Stimulated activated effector memory CD8-positive, alpha-beta T cell treated with anti-CD3 and anti-CD28 coated beads, Interleukin-12 subunit alpha, Interleukin-12 subunit beta, amount 100 ng/mL, for 72 hours (primary cell): ENCODE results near the gene TSHR.

Experiments
- ATAC-seq: fragments of 150-1000 bp; cut with Tn5 transposase; 2 replicates; pipeline ENCODE4 v1.10.0; 2021
- DNase-seq, 2 donors: peaks; one replicate each; pipeline ENCODE4 v3.0.0; 2021 to 2022; ENCODE audit warnings: low spot score in 2 of 2
- H3K27ac Mint-ChIP-seq: one replicate; pipeline ENCODE4 v1.8.0; 2022; ENCODE audit warnings: mild to moderate bottlenecking, mixed read lengths
- H3K36me3 Mint-ChIP-seq: one replicate; pipeline ENCODE4 v1.8.0; 2022; ENCODE audit warnings: mild to moderate bottlenecking, mixed read lengths
- H3K4me1 Mint-ChIP-seq: one replicate; pipeline ENCODE4 v1.8.0; 2022; ENCODE audit warnings: mixed read lengths
- H3K4me3 Mint-ChIP-seq: one replicate; pipeline ENCODE4 v1.8.0; 2022; ENCODE audit warnings: mild to moderate bottlenecking, mixed read lengths
- H3K9me3 Mint-ChIP-seq: one replicate; pipeline ENCODE4 v1.8.0; 2022; ENCODE audit warnings: mixed read lengths

Gene TSHR

GRCh38 chr14:80965037-80965436 is 9.6 kb downstream of the TSHR start:
- DNase-seq (peak in 1 of 2 donors; percentile 20), ATAC-seq (no peak)
- H3K4me3 Mint-ChIP-seq = no peak overlapping the region
- H3K9me3 Mint-ChIP-seq = no peaks in the 10 kb centered on the region
- no peak overlapping the region for H3K27ac Mint-ChIP-seq
- H3K36me3 Mint-ChIP-seq = no peaks in the 10 kb centered on the region
- peaks cover 4% of the 10 kb centered on the region for H3K4me1 Mint-ChIP-seq

- H3K4me3 Mint-ChIP-seq = no peak overlapping the region
- H3K36me3 Mint-ChIP-seq = no peaks in the 10 kb centered on the region
- DNase-seq = no peak
- peak overlapping the region; percentile 12 for H3K27ac Mint-ChIP-seq
- peaks cover 28% of the 10 kb centered on the region for H3K4me1 Mint-ChIP-seq
- peak; percentile 82 for ATAC-seq
- H3K9me3 Mint-ChIP-seq = no peaks in the 10 kb centered on the region
These were observed 18.7 kb downstream of the TSHR start for GRCh38 chr14:80973931-80974641.

DNA sequence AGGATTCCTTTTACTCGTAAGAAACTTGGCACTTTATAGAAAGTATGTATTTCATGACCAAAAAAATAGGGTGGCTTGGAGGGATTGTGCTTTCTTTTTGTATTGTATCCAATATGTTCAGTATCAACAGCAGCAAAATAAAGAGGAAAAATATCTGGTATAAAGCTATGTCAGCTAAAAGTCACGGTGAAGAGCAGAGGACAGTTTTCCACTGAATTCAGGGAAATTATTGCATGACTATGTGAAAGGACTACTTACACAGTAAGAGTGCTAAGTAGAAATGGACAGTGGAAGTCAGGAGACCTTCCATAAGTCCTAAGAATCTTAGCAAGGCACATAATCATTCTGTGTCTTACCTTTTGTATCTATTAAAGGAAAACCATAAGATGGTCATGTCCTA is 19.3 kb downstream of the TSHR start:
- DNase-seq (no peak), ATAC-seq (no peak)
- Mint-ChIP-seq H3K9me3 (no peaks in the 10 kb centered on the region), H3K4me3 (no peak overlapping the region), H3K4me1 (peaks cover 28% of the 10 kb centered on the region), H3K36me3 (no peaks in the 10 kb centered on the region), H3K27ac (no peak overlapping the region)

GRCh38 chr14:80977221-80977620 is 21.8 kb downstream of the TSHR start:
- Mint-ChIP-seq H3K4me1 (peaks cover 28% of the 10 kb centered on the region), H3K4me3 (no peak overlapping the region), H3K9me3 (no peaks in the 10 kb centered on the region), H3K27ac (no peak overlapping the region), H3K36me3 (no peaks in the 10 kb centered on the region)
- ATAC-seq = no peak
- no peak for DNase-seq

GRCh38 chr14:80978403-80978802 is 23.0 kb downstream of the TSHR start:
- no peak overlapping the region for H3K4me3 Mint-ChIP-seq
- ATAC-seq = peak; percentile 71

GRCh38 chr14:80979951-80980350 is 24.5 kb downstream of the TSHR start:
- no peaks in the 10 kb centered on the region for H3K36me3 Mint-ChIP-seq
- no peak for DNase-seq

More at GRCh38 chr14:80978403-80978802, 23.0 kb downstream of the TSHR start:
- H3K27ac Mint-ChIP-seq = no peak overlapping the region
- no peaks in the 10 kb centered on the region for H3K36me3 Mint-ChIP-seq
- no peak for DNase-seq
- H3K9me3 Mint-ChIP-seq = no peaks in the 10 kb centered on the region
- H3K4me1 Mint-ChIP-seq = peaks cover 26% of the 10 kb centered on the region

DNA sequence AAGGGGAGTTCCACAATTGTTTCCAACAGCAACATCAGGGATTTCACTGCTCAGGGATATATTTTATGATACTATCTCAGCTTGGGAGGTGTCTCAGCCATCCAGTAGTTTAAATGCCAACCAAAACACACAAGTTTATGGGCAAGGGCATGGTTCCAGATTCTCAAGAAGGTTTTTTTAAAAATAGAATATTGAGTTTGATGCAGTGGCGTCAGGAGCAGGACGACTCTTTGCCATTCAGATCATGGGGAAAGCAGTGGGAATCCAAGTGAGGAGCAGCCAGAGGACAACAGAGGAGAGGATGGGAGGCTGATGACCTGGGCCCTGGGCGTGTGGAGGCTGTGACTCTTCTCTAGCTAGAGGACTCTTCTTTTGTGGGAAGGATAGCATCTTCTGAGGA is 25.7 kb downstream of the TSHR start:
- no peak overlapping the region for H3K27ac Mint-ChIP-seq
- no peak for ATAC-seq
- no peaks in the 10 kb centered on the region for H3K9me3 Mint-ChIP-seq
- no peak overlapping the region for H3K4me3 Mint-ChIP-seq
- DNase-seq = no peak
- H3K36me3 Mint-ChIP-seq = no peaks in the 10 kb centered on the region
- peaks cover 14% of the 10 kb centered on the region for H3K4me1 Mint-ChIP-seq

More at GRCh38 chr14:80979951-80980350, 24.5 kb downstream of the TSHR start:
- H3K4me1 Mint-ChIP-seq = peaks cover 14% of the 10 kb centered on the region
- ATAC-seq = no peak
- H3K27ac Mint-ChIP-seq = no peak overlapping the region
- no peak overlapping the region for H3K4me3 Mint-ChIP-seq
- no peaks in the 10 kb centered on the region for H3K9me3 Mint-ChIP-seq

GRCh38 chr14:80981673-80982072 is 26.3 kb downstream of the TSHR start:
- Mint-ChIP-seq H3K4me1 (peaks cover 14% of the 10 kb centered on the region), H3K36me3 (no peaks in the 10 kb centered on the region), H3K4me3 (no peak overlapping the region), H3K27ac (peak overlapping the region; percentile 36), H3K9me3 (no peaks in the 10 kb centered on the region)
- ATAC-seq (no peak), DNase-seq (no peak)

GRCh38 chr14:80982711-80983110 is 27.3 kb downstream of the TSHR start:
- ATAC-seq (no peak), DNase-seq (no peak)
- no peak overlapping the region for H3K27ac Mint-ChIP-seq

DNA sequence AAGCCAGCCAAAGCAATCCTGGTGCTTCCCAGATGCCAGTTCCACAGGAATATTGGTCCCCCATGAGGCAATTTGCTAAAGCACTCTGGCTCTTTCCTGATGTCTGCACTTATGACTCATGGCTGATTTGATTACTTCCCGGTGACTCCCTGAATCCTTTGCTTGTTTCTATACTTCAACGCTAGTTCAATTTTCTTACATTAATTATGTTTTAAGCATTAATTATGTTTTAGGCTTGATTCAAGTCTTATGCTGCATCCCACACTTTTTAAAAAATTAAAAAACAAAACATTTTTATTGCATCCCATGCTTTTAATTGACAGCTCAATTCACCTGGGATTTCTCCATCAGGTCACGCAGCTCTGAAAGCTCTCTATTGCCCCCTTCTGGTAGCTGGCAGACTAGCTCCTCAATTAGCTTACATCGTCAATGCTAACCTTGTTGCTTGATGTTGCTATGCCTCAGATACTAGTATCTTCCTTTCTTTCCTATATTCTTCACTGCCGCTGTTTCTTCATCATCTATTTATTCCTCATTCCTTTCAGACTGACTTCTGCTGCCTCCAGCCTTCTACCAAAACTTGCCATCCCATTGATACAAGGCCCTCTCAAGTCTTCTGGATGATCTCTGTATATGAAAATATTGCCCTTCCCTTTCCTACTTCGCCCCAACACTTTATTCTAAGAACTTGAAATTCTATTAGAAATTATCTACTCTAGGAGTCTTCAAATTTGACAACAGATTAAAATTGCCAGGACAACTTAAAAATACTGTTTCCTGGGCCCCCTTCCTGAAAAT is 32.0 kb downstream of the TSHR start:
- H3K9me3 Mint-ChIP-seq = no peaks in the 10 kb centered on the region
- no peaks in the 10 kb centered on the region for H3K36me3 Mint-ChIP-seq
- H3K4me3 Mint-ChIP-seq = no peak overlapping the region
- DNase-seq (peak; percentile 26 to 69), ATAC-seq (no peak)
- H3K4me1 Mint-ChIP-seq = no peaks in the 10 kb centered on the region
- H3K27ac Mint-ChIP-seq = no peak overlapping the region

More at GRCh38 chr14:80982711-80983110, 27.3 kb downstream of the TSHR start:
- H3K4me3 Mint-ChIP-seq = no peak overlapping the region
- peaks cover 13% of the 10 kb centered on the region for H3K4me1 Mint-ChIP-seq
- no peaks in the 10 kb centered on the region for H3K9me3 Mint-ChIP-seq
- no peaks in the 10 kb centered on the region for H3K36me3 Mint-ChIP-seq

DNA sequence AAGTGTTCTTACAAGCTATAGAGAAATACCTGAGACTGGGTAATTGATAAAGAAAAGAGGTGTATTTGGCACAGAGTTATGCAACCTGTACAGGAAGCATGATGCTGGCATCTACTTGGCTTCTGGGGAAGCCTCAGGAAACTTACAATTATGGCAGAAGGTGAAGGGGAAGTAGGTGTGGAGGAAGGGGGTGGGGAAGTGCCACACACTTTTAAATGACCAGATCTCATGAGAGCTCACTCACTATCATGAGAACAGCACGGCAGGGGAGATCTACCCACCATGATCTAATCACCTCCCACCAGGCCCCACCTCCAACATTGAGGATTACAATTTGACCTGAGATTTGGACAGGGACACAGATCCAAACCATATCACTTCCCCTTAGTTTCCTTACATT is 32.8 kb downstream of the TSHR start:
- Mint-ChIP-seq H3K9me3 (no peaks in the 10 kb centered on the region), H3K27ac (no peak overlapping the region), H3K36me3 (no peaks in the 10 kb centered on the region), H3K4me1 (no peaks in the 10 kb centered on the region), H3K4me3 (no peak overlapping the region)
- ATAC-seq = no peak
- no peak for DNase-seq

GRCh38 chr14:80988735-80989429 is 33.5 kb downstream of the TSHR start:
- Mint-ChIP-seq H3K4me3 (no peak overlapping the region), H3K9me3 (no peaks in the 10 kb centered on the region), H3K4me1 (no peaks in the 10 kb centered on the region), H3K36me3 (no peaks in the 10 kb centered on the region), H3K27ac (no peak overlapping the region)
- no peak for DNase-seq
- ATAC-seq = peak; percentile 98

DNA sequence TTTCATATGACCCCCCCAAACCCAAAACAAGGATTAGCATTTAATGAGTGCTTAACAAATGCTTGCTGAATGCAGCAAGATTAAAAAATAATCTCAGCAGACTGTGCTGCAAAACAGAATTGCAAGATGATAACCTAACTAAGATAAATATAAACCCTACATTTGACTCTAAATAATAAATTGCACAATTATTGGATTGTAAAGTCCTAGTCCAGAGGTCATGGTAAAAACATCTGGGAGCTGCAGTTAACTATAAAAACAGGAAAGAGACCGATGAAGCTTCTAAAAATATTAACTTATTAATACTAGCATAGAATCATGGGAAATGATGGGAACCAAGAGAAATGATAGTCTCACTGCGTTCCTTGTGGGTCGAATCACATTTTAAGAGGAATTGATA is 37.2 kb downstream of the TSHR start:
- Mint-ChIP-seq H3K4me3 (no peak overlapping the region), H3K9me3 (no peaks in the 10 kb centered on the region), H3K4me1 (peaks cover 6% of the 10 kb centered on the region), H3K27ac (no peak overlapping the region), H3K36me3 (no peaks in the 10 kb centered on the region)
- ATAC-seq (no peak), DNase-seq (no peak)

GRCh38 chr14:80996049-80996901 is 40.9 kb downstream of the TSHR start:
- DNase-seq (no peak), ATAC-seq (peak; percentile 96)
- H3K27ac Mint-ChIP-seq = no peak overlapping the region
- H3K9me3 Mint-ChIP-seq = no peaks in the 10 kb centered on the region
- no peaks in the 10 kb centered on the region for H3K36me3 Mint-ChIP-seq
- H3K4me1 Mint-ChIP-seq = peaks cover 6% of the 10 kb centered on the region
- H3K4me3 Mint-ChIP-seq = no peak overlapping the region

DNA sequence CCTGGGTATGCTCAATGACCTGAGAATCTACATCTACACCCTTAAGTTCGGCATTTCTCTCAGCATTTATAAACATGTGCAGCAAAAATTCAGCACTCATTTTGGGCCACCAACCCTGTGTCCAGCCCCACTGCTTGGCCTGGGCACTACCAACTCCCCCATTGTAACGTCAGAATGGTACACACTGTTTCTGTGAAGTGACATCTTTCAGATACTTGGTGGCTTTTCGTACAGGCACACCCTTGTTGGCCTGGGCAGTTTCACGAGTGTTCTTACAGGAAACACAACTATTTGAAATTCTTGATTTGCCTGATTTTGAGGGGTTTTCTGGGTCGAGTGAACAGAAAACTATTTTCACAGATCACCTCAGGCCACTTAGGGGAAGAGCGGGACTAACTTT is 46.0 kb downstream of the TSHR start:
- no peak for ATAC-seq
- DNase-seq = no peak
- H3K4me3 Mint-ChIP-seq = no peak overlapping the region
- H3K4me1 Mint-ChIP-seq = peaks cover under 1% of the 10 kb centered on the region
- no peaks in the 10 kb centered on the region for H3K36me3 Mint-ChIP-seq
- no peak overlapping the region for H3K27ac Mint-ChIP-seq
- H3K9me3 Mint-ChIP-seq = no peaks in the 10 kb centered on the region
